Tongue (tissue), 2 donors: ENCODE data around the gene MEF2C. TPM values are rescaled to one million over a fixed set of nuclear protein-coding genes. Genes with fewer than 3 reads are reported as not detected.

Experiments
- DNase-seq: peaks from one replicate; pipeline ENCODE4 v3.0.0-alpha.2; 2015
- total RNA-seq: library from RNA; depleted of rRNA; stranded (reverse); fragments of >200 nt; gene quantifications from one replicate; pipeline ENCODE4 v1.2.3, GENCODE V29; 2014

The MEF2C gene
- total RNA-seq, 1 donor from 2014 or later = 535 TPM

GRCh38 chr5:88687373-88687911 is 195.5 kb downstream of the MEF2C start:
- DNase-seq = peak; percentile 5

GRCh38 chr5:88686726-88687125 is 196.3 kb downstream of the MEF2C start:
- DNase-seq = no peak

- peak; percentile 18 for DNase-seq
Observed at GRCh38 chr5:88685591-88686541, 197.1 kb downstream of the MEF2C start.

- DNase-seq = peak; percentile 49
Observed at GRCh38 chr5:88683506-88684135, 199.4 kb downstream of the MEF2C start.

GRCh38 chr5:88682881-88683361 is 200.1 kb downstream of the MEF2C start:
- DNase-seq = peak; percentile 21

GRCh38 chr5:88682131-88682530 is 200.9 kb downstream of the MEF2C start:
- DNase-seq = peak; percentile 1

GRCh38 chr5:88681211-88681803 is 201.7 kb downstream of the MEF2C start:
- peak; percentile 1 for DNase-seq

- DNase-seq = peak; percentile 81
Observed at GRCh38 chr5:88680253-88681132, 202.5 kb downstream of the MEF2C start.

GRCh38 chr5:88679638-88680037 is 203.3 kb downstream of the MEF2C start:
- DNase-seq = peak; percentile 33

- no peak for DNase-seq
Observed at GRCh38 chr5:88678770-88679381, 204.1 kb downstream of the MEF2C start.

GRCh38 chr5:88677943-88678769 is 204.8 kb downstream of the MEF2C start:
- peak; percentile 3 for DNase-seq

GRCh38 chr5:88677376-88677895 is 205.5 kb downstream of the MEF2C start:
- DNase-seq = peak; percentile 3

- DNase-seq = peak; percentile 1
Observed at GRCh38 chr5:88676637-88677375, 206.2 kb downstream of the MEF2C start.

GRCh38 chr5:88675708-88676636 is 207.0 kb downstream of the MEF2C start:
- peak; percentile 59 for DNase-seq

- DNase-seq = peak; percentile 25
Observed at GRCh38 chr5:88675168-88675707, 207.7 kb downstream of the MEF2C start.

- peak; percentile 45 for DNase-seq
Observed at GRCh38 chr5:88674356-88675167, 208.4 kb downstream of the MEF2C start.
